SK-N-MC (cell line): Measurements from ENCODE around the gene CELSR2.

Experiments used
- EZH2 ChIP-seq: fragments of 200-600 bp; sonication (generic); IDR thresholded peaks from one replicate; pipeline ENCODE4 v1.6.1; 2017; ENCODE audit warnings: antibody characterized with exemption
- POLR2AphosphoS5 ChIP-seq: IDR thresholded peaks from 2 replicates; pipeline ENCODE4 v1.6.1; 2012; ENCODE audit warnings: mild to moderate bottlenecking, low read depth, low read length, borderline replicate concordance

DNA sequence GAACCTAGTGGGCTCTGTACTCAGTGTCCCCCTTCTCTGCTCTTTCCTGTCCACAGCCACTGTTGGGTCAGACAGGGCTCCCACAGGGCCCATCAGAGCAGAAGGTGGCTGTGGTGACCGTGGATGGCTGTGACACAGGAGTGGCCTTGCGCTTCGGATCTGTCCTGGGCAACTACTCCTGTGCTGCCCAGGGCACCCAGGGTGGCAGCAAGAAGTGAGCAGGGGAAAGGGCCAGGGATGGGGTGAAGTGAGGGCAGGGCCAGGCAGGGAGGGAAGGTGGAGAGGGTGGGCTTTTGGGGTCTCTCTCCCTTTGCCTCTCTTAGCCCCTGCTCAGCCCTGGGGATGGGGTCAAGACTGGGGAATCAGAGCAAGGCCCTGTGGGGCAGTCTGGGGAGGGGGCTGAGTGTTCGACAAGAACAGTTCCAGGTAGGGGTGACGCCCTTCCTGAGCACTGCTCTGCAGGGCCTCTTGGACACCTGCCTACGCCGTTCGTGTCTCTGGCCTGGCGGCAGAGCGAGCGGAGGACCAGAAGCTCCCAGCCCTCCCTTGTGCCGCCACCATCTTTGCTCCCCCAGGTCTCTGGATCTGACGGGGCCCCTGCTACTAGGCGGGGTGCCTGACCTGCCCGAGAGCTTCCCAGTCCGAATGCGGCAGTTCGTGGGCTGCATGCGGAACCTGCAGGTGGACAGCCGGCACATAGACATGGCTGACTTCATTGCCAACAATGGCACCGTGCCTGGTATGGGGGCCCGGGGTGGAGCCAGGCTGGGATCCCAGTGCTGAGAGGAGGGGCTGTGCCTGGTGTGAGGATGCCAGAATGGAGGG is 13.1 kb downstream of the CELSR2 start:
- TF ChIP-seq EZH2 (no peak), POLR2AphosphoS5 (no peak)
